Urinary bladder (tissue), 4 donors: ENCODE measurements around the gene PRSS23. TPM values are rescaled to one million over a fixed set of nuclear protein-coding genes. Genes with fewer than 3 reads are reported as not detected.
A peak's percentile ranks its signal among the peaks of the same experiment; 100 is the strongest.
"Not testable (repeated sequence)": the region's sequence is repeated elsewhere in the genome, so short reads cannot be mapped to it uniquely, and the experiment has no call there.

Experiments used
- DNase-seq: peaks from one replicate; pipeline ENCODE4 v3.0.0-alpha.2; 2015; ENCODE audit errors: extremely low spot score
- H3K27ac ChIP-seq: one replicate; pipeline ENCODE4 v1.5.1; 2013; ENCODE audit warnings: low read depth, mild to moderate bottlenecking, moderate library complexity
- H3K36me3 ChIP-seq: one replicate; pipeline ENCODE4 v1.6.1; 2013; ENCODE audit warnings: mild to moderate bottlenecking, moderate library complexity; ENCODE audit not compliant: insufficient read depth
- H3K4me1 ChIP-seq: one replicate; pipeline ENCODE4 v1.6.1; 2013; ENCODE audit warnings: mild to moderate bottlenecking, moderate library complexity; ENCODE audit not compliant: insufficient read depth
- H3K4me3 ChIP-seq: one replicate; pipeline ENCODE4 v1.5.1; 2013; ENCODE audit warnings: low read depth, low read length
- WGBS: extraction: QIAGEN DNeasy Blood & Tissue Kit; methylation state at CpG from one replicate; pipeline ENCODE4 v1.1.7; 2013; 5-methylcytosine and 5-hydroxymethylcytosine counted together
- polyA plus RNA-seq: library from polyadenylated mRNA; stranded (reverse); fragments of 200-250 nt; gene quantifications from one replicate; pipeline ENCODE4 v1.2.3, GENCODE V29; 2013
- total RNA-seq: library from RNA; depleted of rRNA; stranded (reverse); fragments of >200 nt; gene quantifications from one replicate; pipeline ENCODE4 v1.2.3, GENCODE V29; 2014
- donor health status: healthy with polysubstance abuse.
- donor health status: healthy.

The PRSS23 gene
- total and polyA plus RNA-seq, 2 donors = 146 to 169 TPM

GRCh38 chr11:86811637-86812321, 11.4 kb downstream of the PRSS23 start:
- Histone ChIP-seq H3K36me3 (no peaks in the 10 kb centered on the region), H3K4me3 (no peak overlapping the region), H3K4me1 (no peaks in the 10 kb centered on the region), H3K27ac (no peak overlapping the region)
- 89% methylated on average over 2 of the region's 2 CpGs for WGBS
- no peak for DNase-seq

- Histone ChIP-seq H3K36me3 (no peaks in the 10 kb centered on the region), H3K4me1 (no peaks in the 10 kb centered on the region), H3K27ac (no peak overlapping the region), H3K4me3 (no peak overlapping the region)
- DNase-seq = no peak
- WGBS = 76% methylated on average over 7 of the region's 7 CpGs
These were observed 12.0 kb downstream of the PRSS23 start for GRCh38 chr11:86812322-86812670.

- WGBS = 74% methylated on average over 1 of the region's 1 CpG
- H3K36me3 ChIP-seq = no peaks in the 10 kb centered on the region
- no peak overlapping the region for H3K27ac ChIP-seq
- H3K4me3 ChIP-seq = no peak overlapping the region
- no peak for DNase-seq
- H3K4me1 ChIP-seq = no peaks in the 10 kb centered on the region
These were observed 12.6 kb downstream of the PRSS23 start for GRCh38 chr11:86812981-86813380.

- no peaks in the 10 kb centered on the region for H3K36me3 ChIP-seq
- H3K4me3 ChIP-seq = no peak overlapping the region
- H3K4me1 ChIP-seq = no peaks in the 10 kb centered on the region
- 19% methylated on average over 3 of the region's 3 CpGs for WGBS
- no peak for DNase-seq
- H3K27ac ChIP-seq = peak overlapping the region; percentile 38
These were observed 14.4 kb downstream of the PRSS23 start for GRCh38 chr11:86814775-86815174.

GRCh38 chr11:86815726-86816125, 15.4 kb downstream of the PRSS23 start:
- H3K4me3 ChIP-seq = no peak overlapping the region
- no peaks in the 10 kb centered on the region for H3K36me3 ChIP-seq
- no peak for DNase-seq
- H3K4me1 ChIP-seq = no peaks in the 10 kb centered on the region
- 70% methylated on average over 2 of the region's 2 CpGs for WGBS
- no peak overlapping the region for H3K27ac ChIP-seq

- Histone ChIP-seq H3K4me1 (no peaks in the 10 kb centered on the region), H3K4me3 (no peak overlapping the region), H3K36me3 (no peaks in the 10 kb centered on the region), H3K27ac (no peak overlapping the region)
- DNase-seq = no peak
- 56% methylated on average over 5 of the region's 5 CpGs for WGBS
These were observed 15.9 kb downstream of the PRSS23 start for GRCh38 chr11:86816251-86816726.

- Histone ChIP-seq H3K4me3 (no peak overlapping the region), H3K27ac (no peak overlapping the region), H3K4me1 (no peaks in the 10 kb centered on the region), H3K36me3 (no peaks in the 10 kb centered on the region)
- peak; percentile 75 for DNase-seq
- 10% methylated on average over 9 of the region's 9 CpGs for WGBS
These were observed 18.3 kb downstream of the PRSS23 start for GRCh38 chr11:86818462-86819192.

- H3K4me3 ChIP-seq, H3K27ac ChIP-seq, DNase-seq, H3K36me3 ChIP-seq, H3K4me1 ChIP-seq: not testable (repeated sequence)
- over 99% methylated on average over 3 of the region's 3 CpGs for WGBS
These were observed 23.8 kb downstream of the PRSS23 start for GRCh38 chr11:86824139-86824538.

- H3K4me1 ChIP-seq, H3K36me3 ChIP-seq, H3K27ac ChIP-seq, DNase-seq, H3K4me3 ChIP-seq: not testable (repeated sequence)
- WGBS = 96% methylated on average over 6 of the region's 6 CpGs
These were observed 34.0 kb downstream of the PRSS23 start for GRCh38 chr11:86834376-86834775.

GRCh38 chr11:86844762-86845508, 44.6 kb downstream of the PRSS23 start:
- WGBS = 86% methylated on average over 4 of the region's 4 CpGs
- H3K36me3 ChIP-seq, H3K4me3 ChIP-seq, DNase-seq, H3K4me1 ChIP-seq, H3K27ac ChIP-seq: not testable (repeated sequence)

GRCh38 chr11:86848132-86848531, 47.8 kb downstream of the PRSS23 start:
- no peak for DNase-seq
- H3K4me1 ChIP-seq = no peaks in the 10 kb centered on the region
- H3K4me3 ChIP-seq = no peak overlapping the region
- 39% methylated on average over 1 of the region's 1 CpG for WGBS
- no peaks in the 10 kb centered on the region for H3K36me3 ChIP-seq
- H3K27ac ChIP-seq = no peak overlapping the region

- WGBS = 98% methylated on average over 2 of the region's 2 CpGs
- Histone ChIP-seq H3K4me3 (no peak overlapping the region), H3K4me1 (no peaks in the 10 kb centered on the region), H3K36me3 (no peaks in the 10 kb centered on the region), H3K27ac (no peak overlapping the region)
- no peak for DNase-seq
These were observed 49.3 kb downstream of the PRSS23 start for GRCh38 chr11:86849679-86850078.
